Upper lobe of left lung (tissue), 4 donors: Measurements from ENCODE around the gene GDAP1L1.

Experiments
- EP300 ChIP-seq, 4 donors: sonication (generic); formaldehyde crosslinking; IDR thresholded peaks; one replicate each; pipeline ENCODE4 v1.5.1; 2017; ENCODE audit warnings: antibody characterized with exemption in 4 of 4, control low read depth in 2 of 4
- POLR2A ChIP-seq, 4 donors: fragments of 450-650 bp; IDR thresholded peaks; one replicate each; pipeline ENCODE4 v1.5.1; 2016 to 2017; ENCODE audit warnings: antibody characterized with exemption in 4 of 4, mild to moderate bottlenecking in 2 of 4
- POLR2AphosphoS5 ChIP-seq, 2 donors: sonication (generic); formaldehyde crosslinking; IDR thresholded peaks; one replicate each; pipeline ENCODE4 v1.5.1; 2017; ENCODE audit warnings: antibody characterized with exemption in 2 of 2
- TF ChIP-seq, protein P1 (sequence below), 6 experiments: fragments of 450-650 bp in 4 of 6; fragments of 200-600 bp in 2 of 6; sonication (generic) in 2 of 6; IDR thresholded peaks; one replicate each; pipeline ENCODE4 v1.5.1; 2016 to 2019; ENCODE audit warnings: antibody characterized with exemption in 6 of 6

DNA sequence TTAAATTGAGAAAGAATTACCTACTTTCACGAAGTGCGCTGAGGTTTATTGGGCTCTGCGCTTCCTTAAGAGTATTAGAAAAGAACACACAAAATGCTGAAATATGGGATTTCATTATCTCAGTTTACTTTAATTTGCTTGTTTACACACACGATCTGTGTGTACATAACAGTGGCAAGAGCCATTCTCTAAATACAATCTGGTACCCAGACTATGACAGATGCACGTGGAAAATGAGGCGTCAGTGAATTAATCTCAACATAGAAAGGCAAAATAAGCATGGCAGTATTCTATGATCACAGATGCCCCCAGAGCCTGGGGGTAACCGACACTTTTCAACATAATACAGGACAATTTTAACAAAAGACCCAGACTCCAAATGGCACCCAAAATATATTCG, 55.6 kb downstream of the GDAP1L1 start:
- TF ChIP-seq, protein P1, sequence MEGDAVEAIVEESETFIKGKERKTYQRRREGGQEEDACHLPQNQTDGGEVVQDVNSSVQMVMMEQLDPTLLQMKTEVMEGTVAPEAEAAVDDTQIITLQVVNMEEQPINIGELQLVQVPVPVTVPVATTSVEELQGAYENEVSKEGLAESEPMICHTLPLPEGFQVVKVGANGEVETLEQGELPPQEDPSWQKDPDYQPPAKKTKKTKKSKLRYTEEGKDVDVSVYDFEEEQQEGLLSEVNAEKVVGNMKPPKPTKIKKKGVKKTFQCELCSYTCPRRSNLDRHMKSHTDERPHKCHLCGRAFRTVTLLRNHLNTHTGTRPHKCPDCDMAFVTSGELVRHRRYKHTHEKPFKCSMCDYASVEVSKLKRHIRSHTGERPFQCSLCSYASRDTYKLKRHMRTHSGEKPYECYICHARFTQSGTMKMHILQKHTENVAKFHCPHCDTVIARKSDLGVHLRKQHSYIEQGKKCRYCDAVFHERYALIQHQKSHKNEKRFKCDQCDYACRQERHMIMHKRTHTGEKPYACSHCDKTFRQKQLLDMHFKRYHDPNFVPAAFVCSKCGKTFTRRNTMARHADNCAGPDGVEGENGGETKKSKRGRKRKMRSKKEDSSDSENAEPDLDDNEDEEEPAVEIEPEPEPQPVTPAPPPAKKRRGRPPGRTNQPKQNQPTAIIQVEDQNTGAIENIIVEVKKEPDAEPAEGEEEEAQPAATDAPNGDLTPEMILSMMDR (IDR thresholded peaks at IDR 0.05) = no peak
- TF ChIP-seq POLR2A (IDR thresholded peaks at IDR 0.05) (no peak), POLR2AphosphoS5 (IDR thresholded peaks at IDR 0.05) (no peak), EP300 (IDR thresholded peaks at IDR 0.05) (no peak)
